Calu3 (cell line): ENCODE results near the gene SMIM44. TPM values are rescaled to one million over a fixed set of nuclear protein-coding genes. Genes with fewer than 3 reads are reported as not detected.

Experiments used
- BruUV-seq: library from RNA; stranded (reverse); fragments of 400-500 nt; replicated peaks from 2 replicates; lab custom pipeline; 2021; lab: Mats Ljungman, UMichigan
- CTCF ChIA-PET: fragments of 300-600 bp; sonication (Branson Sonifier 250); formaldehyde crosslinking; loops from one replicate; lab custom pipeline; 2022; ENCODE audit warnings: antibody characterized with exemption; lab: Charles Lee
- DNase-seq: peaks from one replicate; pipeline ENCODE4 v3.0.0; 2022
- H3K27ac Mint-ChIP-seq: one replicate; pipeline ENCODE4 v1.8.0; 2022; ENCODE audit warnings: mixed read lengths; ENCODE audit not compliant: unreplicated experiment
- H3K27me3 Mint-ChIP-seq: one replicate; pipeline ENCODE4 v1.8.0; 2022; ENCODE audit warnings: mixed read lengths; ENCODE audit not compliant: unreplicated experiment
- H3K36me3 Mint-ChIP-seq: one replicate; pipeline ENCODE4 v1.8.0; 2022; ENCODE audit warnings: mild to moderate bottlenecking, moderate library complexity, mixed read lengths; ENCODE audit not compliant: insufficient read depth, unreplicated experiment
- H3K4me1 Mint-ChIP-seq: one replicate; pipeline ENCODE4 v1.8.0; 2022; ENCODE audit warnings: mild to moderate bottlenecking, low read depth, mixed read lengths; ENCODE audit not compliant: unreplicated experiment
- H3K4me3 Mint-ChIP-seq: one replicate; pipeline ENCODE4 v1.8.0; 2022; ENCODE audit warnings: mild to moderate bottlenecking, low read depth, moderate library complexity, mixed read lengths; ENCODE audit not compliant: unreplicated experiment
- H3K9me3 Mint-ChIP-seq: one replicate; pipeline ENCODE4 v1.8.0; 2022; ENCODE audit warnings: low read depth, mixed read lengths; ENCODE audit not compliant: unreplicated experiment
- CTCF ChIP-seq: fragments of 200-600 bp; IDR thresholded peaks from one replicate; pipeline ENCODE4 v1.8.0; 2022; ENCODE audit warnings: antibody characterized with exemption; ENCODE audit not compliant: unreplicated experiment
- intact Hi-C: fragments of 100-400 bp; cut with micrococcal nuclease; formaldehyde crosslinking; loops from one replicate; pipeline ENCODE4 v1.10.0; 2022; ENCODE audit not compliant: unreplicated experiment
- total RNA-seq: library from RNA; stranded (reverse); gene quantifications from 2 replicates; pipeline ENCODE4 v1.2.3, GENCODE V29; 2022

The SMIM44 gene
- total RNA-seq, 1 experiment from 2014 or later: not detected

GRCh38 chr19:3501780-3502179, 18.5 kb upstream of the SMIM44 start:
- TF ChIP-seq CTCF: no peak
- Mint-ChIP-seq H3K36me3 (peaks cover 36% of the 10 kb centered on the region), H3K4me1 (no peaks in the 10 kb centered on the region), H3K27me3 (no peaks in the 10 kb centered on the region), H3K27ac (no peak overlapping the region), H3K9me3 (no peaks in the 10 kb centered on the region), H3K4me3 (no peak overlapping the region)
- CTCF ChIA-PET: interaction anchor here (0.7 kb wide), 1 partner anchor 18 kb away, joined by 5 read pairs; the partner anchor contains the start of gene SMIM44
- DNase-seq: no peak
- intact Hi-C loops: no loop called here
- BruUV-seq: no TSS peak

- Mint-ChIP-seq H3K9me3 (no peaks in the 10 kb centered on the region), H3K36me3 (peaks cover 25% of the 10 kb centered on the region), H3K4me1 (no peaks in the 10 kb centered on the region), H3K4me3 (peak within 1 kb of the TSS; percentile 92), H3K27ac (peak within 1 kb of the TSS; percentile 99), H3K27me3 (no peaks in the 10 kb centered on the region)
- no TSS peak for BruUV-seq
- DNase-seq: peak; percentile 90
- intact Hi-C loops: no loop called here
- no peak for TF ChIP-seq CTCF
- CTCF ChIA-PET: interaction anchor here (0.5 to 1.2 kb wide), 4 partner anchors 15 to 210 kb away, joined by 3 to 9 read pairs (median 3); no protein-coding TSS in a partner anchor
Measured at GRCh38 chr19:3500429-3501101, 17.3 kb upstream of the SMIM44 start, which contains the start of gene DOHH. Gene DOHH (minus strand): TSS chr19:3500674. CDS start chr19:3496814, 3,860 bp downstream.

- no peak for TF ChIP-seq CTCF
- CTCF ChIA-PET: interaction anchor here (1.0 to 1.2 kb wide), 2 partner anchors 15 kb away, joined by 3 read pairs; no protein-coding TSS in a partner anchor
- intact Hi-C loops: no loop called here
- Mint-ChIP-seq H3K4me3 (peak overlapping the region; percentile 92), H3K27me3 (no peaks in the 10 kb centered on the region), H3K9me3 (no peaks in the 10 kb centered on the region), H3K4me1 (no peaks in the 10 kb centered on the region), H3K27ac (peak overlapping the region; percentile 99), H3K36me3 (peaks cover 28% of the 10 kb centered on the region)
- DNase-seq: no peak
- BruUV-seq: TSS peak; percentile 63
Measured at GRCh38 chr19:3499738-3500428, 16.6 kb upstream of the SMIM44 start.

- Mint-ChIP-seq H3K27ac (no peak overlapping the region), H3K4me3 (no peak overlapping the region), H3K36me3 (peaks cover 34% of the 10 kb centered on the region), H3K9me3 (no peaks in the 10 kb centered on the region), H3K27me3 (no peaks in the 10 kb centered on the region), H3K4me1 (no peaks in the 10 kb centered on the region)
- intact Hi-C loops: no loop called here
- DNase-seq: no peak
- no TSS peak for BruUV-seq
- CTCF ChIA-PET: no interaction called here
- no peak for TF ChIP-seq CTCF
Measured at GRCh38 chr19:3497757-3498520, 14.7 kb upstream of the SMIM44 start.
